K562 (cell line): Measurements from ENCODE around the gene HTR2B.

ENCODE experiments used
- TF ChIP-seq, protein P1 (sequence below): fragments of 250-450 bp; sonication (Bioruptor Pico); IDR thresholded peaks from 2 replicates; pipeline ENCODE4 v1.4.0; 2020; ENCODE audit warnings: mild to moderate bottlenecking, moderate library complexity
- TF ChIP-seq, protein P2 (sequence below): IDR thresholded peaks from 3 replicates; pipeline ENCODE4 v1.6.1; 2011; ENCODE audit warnings: borderline replicate concordance, mild to moderate bottlenecking; ENCODE audit not compliant: insufficient read length, insufficient read depth

DNA sequence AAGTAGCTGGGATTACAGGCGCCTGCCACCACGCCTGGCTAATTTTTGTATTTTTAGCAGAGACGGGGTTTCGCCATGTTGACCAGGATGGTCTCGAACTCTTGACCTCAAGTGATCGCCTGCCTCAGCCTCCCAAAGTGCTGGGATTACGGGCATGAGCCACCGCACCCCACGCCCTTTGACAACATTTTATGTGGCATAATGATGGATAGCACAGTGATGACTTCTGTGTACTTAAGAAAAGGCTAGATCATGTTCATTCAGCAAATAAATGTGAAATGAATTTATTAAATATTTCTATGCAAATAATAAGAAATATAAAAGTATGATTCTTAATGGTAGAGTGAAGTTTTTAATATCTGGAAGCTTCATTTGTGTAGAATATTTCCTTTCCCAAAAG lies 2.6 kb upstream of the HTR2B start:
- TF ChIP-seq, protein P1, sequence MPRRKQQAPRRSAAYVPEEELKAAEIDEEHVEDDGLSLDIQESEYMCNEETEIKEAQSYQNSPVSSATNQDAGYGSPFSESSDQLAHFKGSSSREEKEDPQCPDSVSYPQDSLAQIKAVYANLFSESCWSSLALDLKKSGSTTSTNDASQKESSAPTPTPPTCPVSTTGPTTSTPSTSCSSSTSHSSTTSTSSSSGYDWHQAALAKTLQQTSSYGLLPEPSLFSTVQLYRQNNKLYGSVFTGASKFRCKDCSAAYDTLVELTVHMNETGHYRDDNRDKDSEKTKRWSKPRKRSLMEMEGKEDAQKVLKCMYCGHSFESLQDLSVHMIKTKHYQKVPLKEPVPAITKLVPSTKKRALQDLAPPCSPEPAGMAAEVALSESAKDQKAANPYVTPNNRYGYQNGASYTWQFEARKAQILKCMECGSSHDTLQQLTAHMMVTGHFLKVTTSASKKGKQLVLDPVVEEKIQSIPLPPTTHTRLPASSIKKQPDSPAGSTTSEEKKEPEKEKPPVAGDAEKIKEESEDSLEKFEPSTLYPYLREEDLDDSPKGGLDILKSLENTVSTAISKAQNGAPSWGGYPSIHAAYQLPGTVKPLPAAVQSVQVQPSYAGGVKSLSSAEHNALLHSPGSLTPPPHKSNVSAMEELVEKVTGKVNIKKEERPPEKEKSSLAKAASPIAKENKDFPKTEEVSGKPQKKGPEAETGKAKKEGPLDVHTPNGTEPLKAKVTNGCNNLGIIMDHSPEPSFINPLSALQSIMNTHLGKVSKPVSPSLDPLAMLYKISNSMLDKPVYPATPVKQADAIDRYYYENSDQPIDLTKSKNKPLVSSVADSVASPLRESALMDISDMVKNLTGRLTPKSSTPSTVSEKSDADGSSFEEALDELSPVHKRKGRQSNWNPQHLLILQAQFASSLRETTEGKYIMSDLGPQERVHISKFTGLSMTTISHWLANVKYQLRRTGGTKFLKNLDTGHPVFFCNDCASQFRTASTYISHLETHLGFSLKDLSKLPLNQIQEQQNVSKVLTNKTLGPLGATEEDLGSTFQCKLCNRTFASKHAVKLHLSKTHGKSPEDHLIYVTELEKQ, result no peak
- TF ChIP-seq, protein P2, sequence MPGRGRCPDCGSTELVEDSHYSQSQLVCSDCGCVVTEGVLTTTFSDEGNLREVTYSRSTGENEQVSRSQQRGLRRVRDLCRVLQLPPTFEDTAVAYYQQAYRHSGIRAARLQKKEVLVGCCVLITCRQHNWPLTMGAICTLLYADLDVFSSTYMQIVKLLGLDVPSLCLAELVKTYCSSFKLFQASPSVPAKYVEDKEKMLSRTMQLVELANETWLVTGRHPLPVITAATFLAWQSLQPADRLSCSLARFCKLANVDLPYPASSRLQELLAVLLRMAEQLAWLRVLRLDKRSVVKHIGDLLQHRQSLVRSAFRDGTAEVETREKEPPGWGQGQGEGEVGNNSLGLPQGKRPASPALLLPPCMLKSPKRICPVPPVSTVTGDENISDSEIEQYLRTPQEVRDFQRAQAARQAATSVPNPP, result no peak
